NB4 (cell line): ENCODE results near the gene IL22.

Source experiments
- POLR2A ChIP-seq: IDR thresholded peaks from 2 replicates; pipeline ENCODE4 v1.6.1; 2011; ENCODE audit warnings: mild to moderate bottlenecking; ENCODE audit not compliant: insufficient read length; ENCODE audit errors: extremely low read depth
- TF ChIP-seq, protein P1 (sequence below): IDR thresholded peaks from one replicate; pipeline ENCODE4 v1.5.1; 2012; ENCODE audit warnings: low read depth, low read length

DNA sequence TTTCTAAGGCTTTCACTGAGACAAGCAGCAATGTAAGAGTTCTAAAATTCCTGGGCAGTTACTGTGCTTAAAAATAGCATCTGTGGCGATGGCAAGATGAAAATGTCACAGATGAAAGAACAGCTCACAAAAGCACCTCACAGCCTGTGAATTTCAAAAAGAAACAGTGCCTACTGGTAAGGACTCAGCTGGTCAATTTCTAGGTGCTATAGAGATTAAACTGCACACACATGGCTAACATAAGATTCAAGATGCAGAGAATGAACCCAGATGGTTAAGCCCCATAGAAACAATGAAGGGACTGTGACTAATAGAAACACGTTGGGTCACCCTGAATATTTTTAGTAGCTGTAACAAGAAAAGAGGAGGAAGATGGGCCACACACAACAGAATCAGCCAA lies 15.8 kb downstream of the IL22 start:
- no peak for TF ChIP-seq POLR2A
- TF ChIP-seq, protein P1, sequence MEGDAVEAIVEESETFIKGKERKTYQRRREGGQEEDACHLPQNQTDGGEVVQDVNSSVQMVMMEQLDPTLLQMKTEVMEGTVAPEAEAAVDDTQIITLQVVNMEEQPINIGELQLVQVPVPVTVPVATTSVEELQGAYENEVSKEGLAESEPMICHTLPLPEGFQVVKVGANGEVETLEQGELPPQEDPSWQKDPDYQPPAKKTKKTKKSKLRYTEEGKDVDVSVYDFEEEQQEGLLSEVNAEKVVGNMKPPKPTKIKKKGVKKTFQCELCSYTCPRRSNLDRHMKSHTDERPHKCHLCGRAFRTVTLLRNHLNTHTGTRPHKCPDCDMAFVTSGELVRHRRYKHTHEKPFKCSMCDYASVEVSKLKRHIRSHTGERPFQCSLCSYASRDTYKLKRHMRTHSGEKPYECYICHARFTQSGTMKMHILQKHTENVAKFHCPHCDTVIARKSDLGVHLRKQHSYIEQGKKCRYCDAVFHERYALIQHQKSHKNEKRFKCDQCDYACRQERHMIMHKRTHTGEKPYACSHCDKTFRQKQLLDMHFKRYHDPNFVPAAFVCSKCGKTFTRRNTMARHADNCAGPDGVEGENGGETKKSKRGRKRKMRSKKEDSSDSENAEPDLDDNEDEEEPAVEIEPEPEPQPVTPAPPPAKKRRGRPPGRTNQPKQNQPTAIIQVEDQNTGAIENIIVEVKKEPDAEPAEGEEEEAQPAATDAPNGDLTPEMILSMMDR = no peak
